Measurements from ENCODE around the gene ENHO.
"Not testable (repeated sequence)": the region's sequence is repeated elsewhere in the genome, so short reads cannot be mapped to it uniquely, and the experiment has no call there.

ENHO gene

DNA sequence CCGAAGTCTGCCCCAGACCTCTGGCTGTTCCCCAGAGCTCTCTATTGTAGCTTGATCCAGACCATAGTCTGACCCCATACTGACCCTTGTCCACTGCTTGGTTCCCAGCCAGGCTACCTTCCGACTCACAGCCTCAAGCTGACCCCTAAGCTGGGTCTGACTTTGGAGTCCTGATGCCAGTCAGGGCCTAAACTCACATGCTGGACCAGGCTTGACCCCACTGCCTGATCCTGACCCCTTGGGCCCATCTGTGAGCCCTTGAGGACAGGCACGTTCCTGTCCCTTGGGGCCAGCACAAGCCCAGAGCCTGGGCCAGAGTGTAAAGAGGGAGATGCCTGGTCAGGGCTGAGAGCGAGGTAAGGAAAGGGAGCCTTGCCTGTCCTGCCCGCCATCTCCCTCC lies 32.7 kb upstream of the ENHO start:
- DNase-seq (ENCODE audit: low spot score), result no peak

DNA sequence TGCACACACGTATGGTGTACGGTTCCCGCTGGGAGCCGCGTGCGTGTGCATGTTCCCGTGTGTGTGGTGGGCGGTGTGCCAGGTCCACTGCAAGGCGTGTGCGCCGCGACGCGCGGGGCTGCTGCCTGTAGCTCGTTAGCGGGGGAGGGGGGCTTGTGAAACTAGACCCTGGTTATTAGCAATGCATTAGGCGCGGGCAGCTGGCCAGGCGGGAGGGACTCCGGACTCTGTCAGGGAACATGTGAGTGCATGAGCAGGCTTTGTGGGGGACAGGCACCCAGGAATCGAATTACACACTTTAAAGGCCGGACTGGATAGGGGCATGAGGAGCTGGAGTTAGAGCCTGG lies 32.2 kb upstream of the ENHO start:
- DNase-seq (ENCODE audit: low spot score), result no peak

DNA sequence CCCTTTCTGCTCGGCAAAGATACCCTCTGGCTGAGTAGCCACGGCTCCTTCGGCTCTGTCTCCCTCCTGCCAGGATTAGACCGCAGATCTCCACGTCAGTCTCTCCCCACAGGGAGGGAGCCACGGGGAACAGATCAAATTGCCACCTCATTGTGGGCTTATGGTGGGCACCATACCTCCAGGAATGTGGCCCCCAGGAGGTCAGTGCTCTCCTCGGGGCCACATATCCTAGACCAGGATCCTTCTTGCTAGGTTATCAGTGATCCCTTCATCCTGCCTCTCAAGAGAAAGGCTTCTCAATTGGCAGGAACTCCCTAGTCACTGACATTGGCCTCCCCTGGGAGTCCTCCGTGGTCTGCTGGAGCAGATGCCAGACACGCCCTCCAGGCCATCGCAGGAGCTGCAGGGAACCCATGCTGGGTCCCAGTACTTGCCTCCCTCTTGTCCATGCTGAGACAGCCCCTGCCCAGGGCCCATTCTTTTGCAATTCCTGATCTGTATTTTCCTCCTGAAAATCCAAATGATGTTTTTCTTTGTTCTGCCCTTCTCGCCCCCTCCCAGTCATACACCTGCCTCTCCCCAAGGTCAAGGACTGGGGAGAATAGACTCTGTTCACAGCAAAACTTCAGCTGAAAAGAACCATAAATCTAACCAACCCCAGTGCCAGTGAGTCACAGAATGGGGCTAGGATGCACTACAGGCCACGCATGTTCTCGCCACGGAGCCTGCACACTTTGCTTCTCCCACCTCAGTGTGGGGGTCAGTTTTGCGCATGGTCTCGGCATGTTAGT lies 31.6 kb upstream of the ENHO start:
- peak; percentile 5 for DNase-seq (ENCODE audit: low spot score)

DNA sequence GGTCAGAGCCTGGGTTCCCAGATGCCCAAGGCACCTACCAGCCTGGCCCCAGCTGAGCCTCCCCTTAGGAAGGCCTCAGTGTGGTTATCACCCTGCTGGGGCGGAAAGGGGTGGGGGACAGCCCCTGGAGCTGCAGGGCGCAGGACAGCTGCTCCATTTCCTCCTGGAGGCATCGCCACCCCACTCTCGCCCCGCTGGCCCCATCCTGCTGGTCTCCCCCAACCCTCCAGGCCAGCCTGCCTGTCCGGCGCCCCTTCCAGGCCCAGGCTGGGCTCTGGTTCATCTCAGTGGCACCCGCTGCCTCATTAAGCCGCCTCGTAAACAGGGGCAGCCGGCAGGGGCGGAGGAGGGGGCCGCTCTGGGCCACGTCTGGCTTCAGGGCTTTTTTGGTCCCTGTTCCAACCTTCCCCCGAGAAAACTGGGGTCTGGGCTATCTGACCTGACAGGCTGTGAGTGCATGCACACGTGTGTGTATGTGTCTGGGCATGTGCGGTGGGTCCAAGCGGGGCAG lies 30.8 kb upstream of the ENHO start:
- DNase-seq (ENCODE audit: low spot score), result no peak

DNA sequence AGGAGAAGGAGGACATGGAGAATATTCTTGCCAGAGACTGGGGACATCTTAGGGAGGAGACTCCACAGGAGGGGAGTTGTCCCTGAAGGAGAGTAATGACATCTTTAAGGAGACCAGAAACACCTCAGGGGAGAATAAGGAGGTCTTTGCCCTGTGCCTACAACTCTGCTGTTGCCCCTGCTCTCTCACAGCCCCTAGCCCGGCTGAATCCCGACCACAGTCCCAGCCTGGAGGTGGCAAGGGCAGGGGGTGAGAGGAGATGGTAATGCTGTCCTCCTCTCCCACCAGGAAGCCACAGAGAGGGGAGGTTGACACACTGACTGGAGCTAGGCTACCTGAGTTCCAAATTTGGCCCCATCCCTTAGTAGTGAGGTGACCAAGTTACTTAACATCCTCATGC lies 30.2 kb upstream of the ENHO start:
- no peak for DNase-seq (ENCODE audit: low spot score)

DNA sequence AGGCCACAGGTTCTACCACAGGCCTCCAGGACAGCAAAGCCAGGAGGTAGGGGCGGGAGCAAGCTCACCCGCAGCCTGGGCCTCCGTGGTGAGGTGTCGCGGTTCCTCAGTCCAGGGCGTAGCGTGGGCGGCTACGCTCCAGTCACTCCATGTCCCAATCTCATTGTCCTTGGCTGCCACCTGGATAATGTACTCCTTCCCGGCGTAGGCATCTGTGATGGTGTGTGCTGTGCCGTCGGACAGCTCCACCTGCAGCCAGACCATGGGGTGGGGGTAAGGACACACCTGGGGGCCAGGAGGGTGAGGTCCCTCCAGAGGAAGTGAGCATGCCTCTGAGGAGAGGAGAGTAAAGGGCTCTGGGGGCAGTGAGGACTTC lies 29.8 kb upstream of the ENHO start:
- DNase-seq (ENCODE audit: low spot score), result no peak

DNA sequence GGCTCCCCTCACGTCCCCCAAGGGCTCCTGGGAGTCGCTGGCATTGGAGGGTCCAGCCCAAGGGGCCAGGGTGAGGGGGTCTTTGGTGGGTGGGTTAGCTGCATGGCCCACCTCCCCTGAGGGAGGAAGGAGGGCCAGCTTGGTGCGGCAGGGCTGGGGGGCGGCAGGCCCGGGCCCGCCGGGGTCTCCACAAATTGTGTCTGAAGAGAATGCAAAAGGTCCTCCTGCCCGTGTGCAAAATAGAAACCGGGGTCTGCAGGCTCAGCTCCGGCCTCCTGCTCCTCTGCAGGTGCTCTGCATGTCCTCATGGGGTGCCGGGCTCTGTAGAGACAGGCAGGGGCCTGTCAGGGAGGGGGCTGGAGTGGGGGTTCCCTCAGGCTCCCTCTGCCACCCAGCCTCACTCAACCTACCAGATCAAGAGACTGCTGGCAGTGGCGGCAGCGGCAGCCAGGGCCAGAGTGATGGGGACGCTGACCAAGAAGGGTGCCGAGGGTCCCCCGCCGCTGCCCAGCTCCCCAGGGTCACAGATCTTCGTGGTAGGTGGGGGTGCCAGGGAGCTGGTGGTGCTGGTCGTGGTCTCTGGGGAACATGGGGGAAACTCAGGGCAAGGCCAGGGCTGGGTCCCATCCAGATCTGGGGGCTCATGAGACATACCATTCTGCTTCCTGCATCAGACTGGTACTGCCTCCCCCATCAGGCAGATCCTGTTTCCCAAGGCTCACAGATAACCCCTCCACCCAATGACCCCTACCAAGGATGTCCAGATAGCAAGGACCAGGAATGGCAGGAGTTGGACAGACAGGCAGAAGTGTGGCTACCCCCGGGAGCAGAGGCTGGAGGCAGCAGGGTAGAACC lies 29.2 kb upstream of the ENHO start:
- DNase-seq (ENCODE audit: low spot score), result no peak

DNA sequence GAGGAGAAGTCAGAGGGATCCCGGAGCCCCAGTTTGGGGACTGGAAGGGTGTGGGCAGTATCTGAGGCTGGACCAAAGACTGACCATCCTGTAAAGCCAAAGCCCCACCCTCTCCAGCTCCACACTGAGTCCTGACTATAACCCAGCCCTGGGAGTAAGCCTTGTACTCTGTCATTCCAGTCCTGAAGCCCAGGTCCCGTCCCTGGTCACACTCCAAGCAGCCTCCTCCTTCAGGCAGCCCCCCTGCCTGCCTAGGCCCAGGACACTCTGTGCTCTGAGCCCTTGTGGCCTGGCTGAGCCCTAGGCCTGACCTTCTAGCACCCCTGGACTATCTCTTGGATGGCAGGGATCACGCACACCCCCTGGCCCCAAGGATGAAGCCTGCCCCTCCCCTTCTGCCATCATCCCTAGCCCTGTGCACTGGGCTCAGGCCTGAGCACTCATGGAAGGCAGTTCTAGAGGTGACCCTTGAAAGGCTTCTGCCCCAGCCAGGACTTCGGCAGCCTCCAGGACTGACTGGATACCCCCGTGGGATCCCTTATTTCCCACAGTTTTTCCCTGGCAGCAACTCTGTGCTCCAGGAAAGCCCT lies 28.0 kb upstream of the ENHO start:
- DNase-seq (ENCODE audit: low spot score), result no peak

DNA sequence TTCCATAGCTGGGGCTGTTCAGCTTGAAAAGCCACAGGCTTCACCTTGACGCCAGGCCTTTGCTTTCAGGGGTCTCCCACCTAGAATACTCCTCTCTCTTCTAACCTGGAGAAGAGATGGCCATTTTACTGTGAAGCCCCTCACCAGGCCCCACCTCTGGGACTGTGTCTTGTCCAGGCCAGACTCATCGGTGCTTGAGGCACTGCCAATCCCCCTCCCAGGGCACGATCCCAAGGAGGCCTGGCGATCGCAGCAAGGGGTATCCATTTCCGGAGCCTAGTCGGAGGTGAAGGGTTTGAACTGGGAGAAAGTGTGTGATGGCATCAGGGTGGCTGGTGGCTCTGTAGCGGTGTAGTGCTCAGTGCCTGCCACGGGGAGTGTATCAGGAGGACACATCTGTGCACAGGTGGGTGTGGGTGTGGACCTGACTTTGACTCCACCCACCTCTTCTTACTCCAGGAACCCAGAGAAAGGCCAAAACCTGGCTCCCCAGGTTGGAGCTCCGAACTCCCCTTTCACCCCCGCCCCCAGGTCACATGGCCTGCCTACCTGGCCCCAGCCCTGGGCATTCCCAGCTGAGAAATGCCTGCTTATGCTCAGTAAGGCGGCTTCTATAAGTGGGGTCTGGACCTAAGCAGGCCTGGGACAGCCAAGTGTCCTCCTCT lies 27.4 kb upstream of the ENHO start:
- no peak for DNase-seq (ENCODE audit: low spot score)

DNA sequence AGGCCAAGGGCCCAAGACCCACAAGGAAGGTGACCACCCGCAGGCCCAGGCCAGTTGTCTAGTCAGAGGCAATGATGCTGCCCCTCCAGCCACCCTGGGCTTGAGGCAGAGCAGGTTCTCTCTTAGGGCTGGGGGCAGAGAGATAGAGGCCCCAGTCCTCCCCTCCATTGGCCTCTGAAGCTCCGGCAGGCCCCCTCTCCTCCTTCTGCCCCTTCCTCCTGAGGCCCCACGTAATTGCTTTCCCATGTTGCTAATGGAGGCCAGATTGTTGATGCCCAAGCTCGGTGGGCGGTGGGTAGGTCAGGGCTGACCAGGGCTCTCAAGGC lies 26.6 kb upstream of the ENHO start:
- no peak for DNase-seq (ENCODE audit: low spot score)

DNA sequence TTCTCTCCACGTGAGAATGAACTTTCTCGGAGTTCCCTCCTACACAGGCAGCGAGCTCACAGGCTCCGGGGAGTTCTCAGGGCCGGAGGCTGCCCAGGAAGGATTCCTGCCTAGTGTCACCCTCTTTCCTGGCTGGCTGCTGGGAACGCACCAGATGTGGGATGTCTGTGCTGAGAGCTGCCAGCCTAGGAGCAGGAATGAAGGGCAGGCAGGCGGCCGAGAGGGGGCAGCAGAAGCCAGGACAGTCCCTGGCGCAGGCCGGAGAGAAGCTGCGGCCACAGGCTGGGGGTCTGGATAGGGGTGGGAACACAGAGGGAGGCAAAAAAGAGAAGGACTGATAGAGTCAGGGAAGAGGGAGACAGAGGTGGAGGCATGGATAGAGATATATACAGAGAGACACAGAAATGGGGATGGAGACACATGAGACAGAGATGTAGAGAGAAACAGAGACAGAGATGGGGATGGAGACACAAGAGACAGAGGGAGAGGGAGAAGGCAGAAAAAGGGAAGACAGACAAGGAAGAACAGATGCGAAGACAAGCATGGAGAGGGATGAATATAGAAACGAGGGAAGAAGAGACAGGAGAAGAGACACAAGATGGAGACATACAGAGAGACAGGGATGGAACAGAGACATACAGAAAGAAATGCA lies 25.3 kb upstream of the ENHO start:
- DNase-seq (ENCODE audit: low spot score), result peak; percentile 52

DNA sequence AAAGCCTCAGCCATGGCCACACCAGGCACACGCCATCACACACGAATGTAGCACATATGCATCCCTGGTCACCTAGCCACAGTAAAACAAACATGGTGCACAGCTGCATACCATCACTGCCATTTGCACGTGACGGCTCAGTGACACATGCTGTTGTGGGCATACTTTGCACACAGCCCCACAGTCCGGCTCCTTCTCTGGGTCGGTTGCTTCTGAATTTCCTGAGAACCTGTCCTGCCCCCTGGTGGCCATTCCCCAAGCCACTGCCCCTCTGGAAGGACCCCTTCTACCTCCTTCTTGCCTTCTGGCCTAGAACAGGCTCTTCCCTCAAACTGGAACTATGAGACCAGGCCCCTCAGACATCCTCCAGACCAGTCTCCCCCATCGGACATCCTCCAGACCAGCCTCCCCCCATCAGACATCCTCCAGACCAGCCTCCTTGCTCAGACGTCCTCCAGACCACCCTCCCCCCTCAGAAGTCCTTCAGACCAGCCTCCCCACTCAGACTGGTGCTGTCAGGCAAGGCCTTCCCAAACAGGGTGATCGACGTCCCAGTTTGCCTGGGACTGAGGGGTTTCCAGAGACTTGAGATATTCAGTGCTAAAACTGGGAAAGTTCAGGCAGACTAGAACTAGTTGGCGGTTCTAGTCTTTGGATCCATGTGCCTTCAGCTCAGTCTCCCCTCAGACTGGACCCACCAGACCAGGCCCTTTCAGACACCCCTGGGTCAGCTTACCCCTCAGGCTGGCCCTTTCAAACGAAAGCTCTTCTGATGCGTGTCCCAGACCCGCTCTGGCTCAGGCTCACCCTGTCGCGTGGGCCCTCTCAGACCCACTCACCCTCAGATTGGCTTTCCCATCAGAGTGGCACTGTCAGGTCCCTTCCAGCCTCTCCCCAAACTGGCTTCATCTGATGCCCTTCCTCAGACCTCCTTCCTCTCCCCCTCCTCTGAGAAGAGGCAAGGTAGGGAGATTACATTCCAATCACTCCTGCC lies 24.3 kb upstream of the ENHO start:
- peak; percentile 72 for DNase-seq (ENCODE audit: low spot score)

DNA sequence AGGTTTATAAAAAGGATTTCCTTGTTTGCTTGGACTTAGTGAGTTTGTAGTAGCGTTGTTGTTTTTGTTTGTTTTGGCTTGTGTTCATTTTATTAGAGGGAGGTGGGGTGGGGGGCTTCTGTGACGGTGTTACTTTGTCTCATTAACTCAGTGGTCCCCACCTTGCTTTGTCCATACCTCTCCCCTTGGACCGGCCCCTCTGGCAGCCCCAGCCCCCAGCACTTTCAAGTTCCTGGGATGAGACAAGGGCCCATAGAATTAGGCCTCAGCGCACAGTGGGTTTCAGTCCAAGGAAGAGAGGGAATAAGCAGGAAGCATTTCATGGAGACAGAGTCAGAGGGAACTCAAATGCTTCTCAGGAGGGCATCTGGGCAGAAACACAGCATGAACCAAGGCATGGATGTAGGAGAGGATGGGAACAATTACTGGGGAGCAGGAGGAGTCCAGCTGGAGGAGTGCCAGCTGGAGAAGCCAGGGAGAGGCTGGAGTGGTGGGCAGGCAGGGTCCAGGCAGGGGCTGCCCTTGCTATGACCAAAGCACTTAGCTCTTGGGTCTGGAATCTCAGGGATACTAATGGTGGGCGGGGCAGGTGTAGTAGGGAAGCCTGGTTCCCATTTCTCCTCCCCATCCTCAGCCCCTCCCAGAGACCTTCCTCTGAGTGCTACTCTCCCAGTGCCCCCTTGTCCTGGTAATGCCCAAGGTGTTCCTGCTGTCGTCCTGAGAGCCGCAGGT lies 23.5 kb upstream of the ENHO start:
- no peak for DNase-seq (ENCODE audit: low spot score)

DNA sequence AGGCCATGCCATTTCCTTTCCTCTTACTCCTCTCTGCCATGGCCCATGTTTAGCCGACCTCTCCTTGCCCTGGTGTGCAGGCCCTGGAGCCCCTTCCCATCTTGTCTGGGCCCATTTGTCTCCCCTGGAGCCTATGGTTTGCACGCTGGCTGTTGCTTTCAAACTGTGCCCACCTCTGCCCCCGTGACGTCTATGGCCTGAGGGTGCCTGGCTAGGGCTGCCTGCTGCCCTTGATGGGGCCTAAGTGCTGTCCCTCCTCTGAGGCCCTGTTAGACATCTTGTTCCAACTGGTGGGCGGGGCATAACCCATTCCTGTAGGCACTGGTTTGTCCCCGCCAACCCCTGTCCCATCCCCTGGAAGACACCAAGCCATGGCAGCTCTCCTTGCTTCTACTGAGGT lies 22.7 kb upstream of the ENHO start:
- DNase-seq (ENCODE audit: low spot score), result no peak

DNA sequence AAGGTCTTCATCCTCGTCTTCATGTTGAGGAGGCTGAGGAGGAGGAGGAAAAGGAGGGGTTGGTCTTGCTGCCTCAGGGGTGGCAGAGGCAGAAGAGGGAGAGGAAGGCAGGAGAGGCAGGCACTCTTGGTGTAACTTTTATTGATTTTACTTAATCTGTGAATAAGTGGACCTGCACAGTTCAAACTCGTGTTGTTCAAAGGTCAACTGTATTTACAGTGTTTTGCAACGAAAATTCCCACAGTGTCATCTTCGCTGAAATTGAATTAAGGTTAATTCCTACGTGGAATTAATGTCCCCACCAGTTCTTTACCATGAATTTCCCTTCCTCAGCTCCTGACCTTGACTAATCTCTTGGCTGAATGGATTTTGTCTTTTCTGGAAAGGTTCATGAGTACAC lies 21.2 kb upstream of the ENHO start:
- no peak for DNase-seq (ENCODE audit: low spot score)

DNA sequence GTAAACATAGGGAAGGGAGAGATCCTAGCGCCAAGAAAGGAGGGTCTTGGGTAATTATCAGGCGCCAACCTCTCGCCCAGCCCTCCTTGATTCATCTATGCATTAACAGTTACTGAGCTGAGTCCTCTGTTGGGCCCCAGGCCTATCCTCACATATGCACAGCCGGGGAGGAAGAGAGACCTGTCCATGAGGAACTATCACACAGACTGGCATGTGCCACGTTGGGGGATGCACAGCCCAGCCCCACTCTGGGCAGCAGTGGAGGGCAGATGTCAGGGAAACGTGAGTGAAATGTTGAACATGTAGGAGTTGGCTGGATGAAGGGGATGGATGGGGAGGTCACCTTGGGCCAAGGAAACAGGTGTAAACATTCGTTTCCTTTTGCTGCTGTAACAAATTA lies 18.8 kb upstream of the ENHO start:
- DNase-seq (ENCODE audit: low spot score), result no peak

DNA sequence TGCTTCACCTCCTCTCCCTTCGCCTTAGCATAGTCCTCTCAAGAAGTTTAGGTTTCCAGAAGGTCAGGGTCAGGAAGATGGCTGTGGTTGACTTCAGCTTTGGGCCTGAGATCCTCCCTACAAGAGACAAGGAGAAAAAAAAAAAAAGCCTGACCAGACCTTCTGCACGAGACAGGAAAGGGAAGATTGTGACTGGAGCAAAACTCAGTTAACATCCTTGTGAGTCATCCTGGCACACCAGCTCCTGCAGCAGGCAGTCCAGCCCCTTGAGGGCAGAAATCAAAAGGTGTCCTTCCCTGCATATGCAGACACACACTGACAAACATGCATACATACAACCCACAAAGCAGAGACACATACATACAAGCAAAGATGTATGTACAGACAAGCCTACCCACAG lies 18.0 kb upstream of the ENHO start:
- peak; percentile 62 for DNase-seq (ENCODE audit: low spot score)

DNA sequence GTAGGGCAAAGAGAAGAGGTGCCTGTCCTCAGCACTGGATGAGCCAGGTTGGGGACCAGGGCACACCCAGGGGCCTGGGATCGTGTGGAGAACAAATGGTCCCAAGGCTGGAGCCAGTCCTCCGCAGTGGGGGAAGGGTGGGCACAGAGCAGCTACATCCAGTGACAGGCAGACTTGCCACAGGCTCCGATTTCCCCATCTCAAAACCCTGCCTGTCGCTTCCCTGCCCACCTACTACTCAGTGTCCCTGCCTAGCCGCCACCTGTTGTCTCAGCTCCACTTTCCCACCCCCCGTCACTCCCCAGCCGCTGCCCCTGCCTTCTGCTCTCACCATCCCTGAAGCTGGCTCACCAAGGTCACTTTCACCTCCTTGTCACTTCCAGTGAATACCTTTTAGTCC lies 13.9 kb upstream of the ENHO start:
- no peak for DNase-seq (ENCODE audit: low spot score)

DNA sequence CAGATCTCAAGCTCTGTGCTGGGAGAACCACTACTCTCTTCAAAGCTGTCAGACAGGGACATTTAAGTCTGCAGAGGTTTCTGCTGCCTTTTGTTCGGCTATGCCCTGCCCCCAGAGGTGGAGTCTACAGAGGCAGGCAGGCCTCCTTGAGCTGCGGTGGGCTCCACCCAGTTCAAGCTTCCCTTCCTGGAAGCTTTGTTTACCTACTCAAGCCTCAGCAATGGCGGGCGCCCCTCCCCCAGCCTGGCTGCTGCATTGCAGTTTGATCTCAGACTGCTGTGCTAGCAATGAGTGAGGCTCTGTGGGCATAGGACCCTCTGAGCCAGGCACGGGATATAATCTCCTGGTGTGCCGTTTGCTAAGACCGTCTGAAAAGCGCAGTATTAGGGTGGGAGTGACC lies 9.3 kb upstream of the ENHO start:
- DNase-seq (ENCODE audit: low spot score), result not testable (repeated sequence)

DNA sequence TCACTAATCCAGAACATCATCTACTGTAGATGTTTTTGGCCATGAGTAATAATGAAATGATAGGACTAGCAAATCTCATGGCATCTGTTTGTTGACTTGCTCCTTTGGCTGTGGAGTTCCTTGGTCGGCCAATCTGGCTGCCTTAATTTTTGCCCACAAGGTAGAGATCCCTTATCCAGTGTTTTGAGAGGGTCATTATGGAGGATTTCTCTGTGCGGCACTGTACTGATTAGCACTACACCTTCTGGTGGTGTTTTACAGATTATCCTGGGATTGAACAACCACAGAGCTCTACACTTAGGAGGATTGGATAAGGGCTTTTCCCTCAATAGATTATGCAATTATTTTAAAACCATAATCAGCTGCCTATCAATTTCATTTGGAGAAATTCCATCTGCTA lies 3.2 kb upstream of the ENHO start:
- DNase-seq (ENCODE audit: low spot score), result no peak
